Upper lobe of left lung (tissue), 6 donors: ENCODE data around the gene WFDC9. TPM values are rescaled to one million over a fixed set of nuclear protein-coding genes. Genes with fewer than 3 reads are reported as not detected.
"Not testable (repeated sequence)": the region's sequence is repeated elsewhere in the genome, so short reads cannot be mapped to it uniquely, and the experiment has no call there.

Experiments
- ATAC-seq, 2 donors: fragments of 200-7000 bp; cut with Tn5 transposase; one replicate each; pipeline ENCODE4 v1.9.1; 2022; ENCODE audit warnings: mild to moderate bottlenecking in 2 of 2, moderate library complexity in 2 of 2; ENCODE audit not compliant: low FRiP score in 2 of 2
- DNase-seq, 2 donors: peaks; one replicate each; pipeline ENCODE4 v3.0.0-alpha.2; 2019 to 2020
- H3K27ac ChIP-seq, 4 donors: fragments of 200-600 bp; sonication (generic); one replicate each; pipeline ENCODE4 v1.5.1; 2016 to 2019
- H3K27me3 ChIP-seq, 4 donors: fragments of 200-600 bp; sonication (generic); one replicate each; pipeline ENCODE4 v1.5.1; 2017 to 2019
- H3K36me3 ChIP-seq, 4 donors: fragments of 200-600 bp; sonication (generic); one replicate each; pipeline ENCODE4 v1.5.1; 2016 to 2019
- H3K4me1 ChIP-seq, 4 donors: fragments of 200-600 bp; sonication (generic); one replicate each; pipeline ENCODE4 v1.5.1; 2018 to 2019
- H3K4me3 ChIP-seq, 4 donors: fragments of 200-600 bp; sonication (generic); one replicate each; pipeline ENCODE4 v1.5.1; 2017 to 2019; ENCODE audit warnings: mild to moderate bottlenecking in 2 of 4, moderate library complexity in 1 of 4
- H3K9me3 ChIP-seq, 4 donors: fragments of 200-600 bp; sonication (generic); one replicate each; pipeline ENCODE4 v1.5.1; 2018 to 2019
- EP300 ChIP-seq, 4 donors: sonication (generic); formaldehyde crosslinking; IDR thresholded peaks; one replicate each; pipeline ENCODE4 v1.5.1; 2017; ENCODE audit warnings: antibody characterized with exemption in 4 of 4, control low read depth in 2 of 4
- POLR2A ChIP-seq, 4 donors: fragments of 450-650 bp; IDR thresholded peaks; one replicate each; pipeline ENCODE4 v1.5.1; 2016 to 2017; ENCODE audit warnings: antibody characterized with exemption in 4 of 4, mild to moderate bottlenecking in 2 of 4
- POLR2AphosphoS5 ChIP-seq, 2 donors: sonication (generic); formaldehyde crosslinking; IDR thresholded peaks; one replicate each; pipeline ENCODE4 v1.5.1; 2017; ENCODE audit warnings: antibody characterized with exemption in 2 of 2
- WGBS, 2 donors: methylation state at CpG; one replicate each; pipeline ENCODE4 v1.1.5; 2017 to 2018; 5-methylcytosine and 5-hydroxymethylcytosine counted together
- small RNA-seq, 4 donors: library from RNA; depleted of rRNA; stranded (forward); fragments of <200 nt; gene quantifications; one replicate each; pipeline ENCODE3, GENCODE V24; 2016
- total RNA-seq, 6 donors: library from RNA; depleted of rRNA in 4 of 6; stranded (reverse); fragments of >200 nt in 4 of 6; gene quantifications; one replicate each; pipeline versions ENCODE4 v1.1.0 to v1.2.1, GENCODE V29; 2016 to 2021
- TF ChIP-seq, protein P1 (sequence below), 6 experiments: fragments of 450-650 bp in 4 of 6; fragments of 200-600 bp in 2 of 6; sonication (generic) in 2 of 6; IDR thresholded peaks; one replicate each; pipeline ENCODE4 v1.5.1; 2016 to 2019; ENCODE audit warnings: antibody characterized with exemption in 6 of 6
- donor health status: DM: no; HTN: no; CAD: no; lungs with moderate emphysema.
- donor health status: DM: no; HTN: yes; CAD: no; lungs with severe emphysema.

The WFDC9 gene
- total RNA-seq, 6 donors from 2014 or later: not detected

GRCh38 chr20:45575931-45576330, 55.2 kb downstream of the WFDC9 start:
- Histone ChIP-seq H3K4me3 (no peak overlapping the region), H3K4me1 (peaks cover 0 to 4% (median 0%) of the 10 kb centered on the region in 4 donors), H3K9me3 (no peaks in the 10 kb centered on the region), H3K27me3 (no peaks in the 10 kb centered on the region), H3K36me3 (no peaks in the 10 kb centered on the region), H3K27ac (peak overlapping the region in 1 of 4 donors; percentile 60)
- DNase-seq (no peak), ATAC-seq (peak in 1 of 2 donors; percentile 74)
- TF ChIP-seq POLR2AphosphoS5 (IDR thresholded peaks at IDR 0.05) (no peak), EP300 (IDR thresholded peaks at IDR 0.05) (peak in 1 of 4 donors; percentile 18)
- TF ChIP-seq, protein P1, sequence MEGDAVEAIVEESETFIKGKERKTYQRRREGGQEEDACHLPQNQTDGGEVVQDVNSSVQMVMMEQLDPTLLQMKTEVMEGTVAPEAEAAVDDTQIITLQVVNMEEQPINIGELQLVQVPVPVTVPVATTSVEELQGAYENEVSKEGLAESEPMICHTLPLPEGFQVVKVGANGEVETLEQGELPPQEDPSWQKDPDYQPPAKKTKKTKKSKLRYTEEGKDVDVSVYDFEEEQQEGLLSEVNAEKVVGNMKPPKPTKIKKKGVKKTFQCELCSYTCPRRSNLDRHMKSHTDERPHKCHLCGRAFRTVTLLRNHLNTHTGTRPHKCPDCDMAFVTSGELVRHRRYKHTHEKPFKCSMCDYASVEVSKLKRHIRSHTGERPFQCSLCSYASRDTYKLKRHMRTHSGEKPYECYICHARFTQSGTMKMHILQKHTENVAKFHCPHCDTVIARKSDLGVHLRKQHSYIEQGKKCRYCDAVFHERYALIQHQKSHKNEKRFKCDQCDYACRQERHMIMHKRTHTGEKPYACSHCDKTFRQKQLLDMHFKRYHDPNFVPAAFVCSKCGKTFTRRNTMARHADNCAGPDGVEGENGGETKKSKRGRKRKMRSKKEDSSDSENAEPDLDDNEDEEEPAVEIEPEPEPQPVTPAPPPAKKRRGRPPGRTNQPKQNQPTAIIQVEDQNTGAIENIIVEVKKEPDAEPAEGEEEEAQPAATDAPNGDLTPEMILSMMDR (IDR thresholded peaks at IDR 0.05): no peak
- 66 to 72% methylated on average over 3 of the region's 3 CpGs for WGBS, 2 donors

- H3K4me1 ChIP-seq, ATAC-seq, H3K9me3 ChIP-seq, H3K4me3 ChIP-seq, H3K36me3 ChIP-seq, H3K27ac ChIP-seq, DNase-seq, H3K27me3 ChIP-seq: not testable (repeated sequence)
- WGBS, 2 donors: 88 to 100% methylated on average over 1 of the region's 1 CpG
Measured at GRCh38 chr20:45569650-45570049, 61.4 kb downstream of the WFDC9 start.

DNA sequence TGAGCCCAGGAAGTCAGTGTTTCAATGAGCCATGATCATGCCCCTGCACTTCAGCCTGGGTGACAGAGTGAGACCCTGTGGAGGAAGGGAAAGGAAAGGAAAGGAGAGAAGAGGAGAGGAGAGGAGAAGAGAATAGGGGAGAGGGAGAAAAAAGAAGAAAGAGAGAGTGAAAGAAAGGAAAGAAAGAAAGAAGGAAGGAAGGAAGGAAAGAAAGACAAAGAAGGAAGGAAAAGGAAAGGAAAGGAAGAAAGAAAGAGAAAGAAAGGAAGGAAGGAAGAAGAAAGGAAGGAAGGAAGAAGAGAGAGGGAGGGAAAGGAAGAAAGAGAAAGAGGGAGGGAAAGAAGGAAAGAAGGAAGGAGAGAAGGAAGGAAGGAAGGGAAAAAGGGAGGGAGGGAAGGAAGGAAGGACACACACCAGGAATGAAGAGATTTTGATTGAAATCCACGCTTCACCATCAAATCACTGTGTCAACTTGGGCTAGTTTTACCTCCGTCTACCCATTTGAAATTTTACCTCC, 66.3 kb downstream of the WFDC9 start:
- WGBS, 2 donors: 88 to 90% methylated on average over 2 of the region's 2 CpGs

More for the DNA sequence above, 66.3 kb downstream of the WFDC9 start:
- H3K27me3 ChIP-seq: no peaks in the 10 kb centered on the region
- ATAC-seq (no peak), DNase-seq (no peak)
- H3K27ac ChIP-seq: no peak overlapping the region
- no peaks in the 10 kb centered on the region for H3K36me3 ChIP-seq
- no peaks in the 10 kb centered on the region for H3K4me1 ChIP-seq
- no peaks in the 10 kb centered on the region for H3K9me3 ChIP-seq
- TF ChIP-seq POLR2AphosphoS5 (IDR thresholded peaks at IDR 0.05): no peak
- no peak for TF ChIP-seq POLR2A (IDR thresholded peaks at IDR 0.05)
- TF ChIP-seq, protein P1 (IDR thresholded peaks at IDR 0.05): no peak
- no peak overlapping the region for H3K4me3 ChIP-seq

Small RNA genes within 50 kb of the gene (small RNA-seq; reads per million reads assigned to genes)
- 0 reads per million in 4 donors for gene RNA5SP485

Other genes with a start within 250 kb of the WFDC9 start
- gene DBNDD2, start 223.0 kb downstream of the WFDC9 start, total RNA-seq: 10 to 100 TPM; 30.4 to 75.4 (median 52.8) TPM
- 10 to 100 TPM; 49.9 to 86.3 (median 63.0) TPM for gene PIGT, start 215.1 kb downstream of the WFDC9 start, total RNA-seq
- gene WFDC2, start 161.5 kb downstream of the WFDC9 start, total RNA-seq: 100 to 1,000 TPM in 5 of 6 donors, 10 to 100 TPM in 1; 91.7 to 163 (median 135) TPM
- gene SPINT3, start 115.7 kb downstream of the WFDC9 start, total RNA-seq: not detected
- 1 to 10 TPM in 2 of 6 donors, not detected in 4; 1.6 to 1.8 TPM for gene WFDC6, start 91.8 kb downstream of the WFDC9 start, total RNA-seq
- gene EPPIN, start 83.9 kb downstream of the WFDC9 start, total RNA-seq: 1 to 10 TPM in 1 of 6 donors, under 1 TPM in 2, not detected in 3; 0.15 to 3.7 (median 0.47) TPM
- not detected for gene WFDC8, start 52.0 kb downstream of the WFDC9 start, total RNA-seq
- gene WFDC10A, start 1.5 kb downstream of the WFDC9 start, total RNA-seq: not detected
- not detected for gene WFDC11, start 39.0 kb upstream of the WFDC9 start, total RNA-seq
- gene WFDC13, start 70.8 kb upstream of the WFDC9 start, total RNA-seq: not detected
- 1 to 10 TPM in 4 of 6 donors, not detected in 2; 1.1 to 9.4 (median 1.6) TPM for gene WFDC10B, start 73.7 kb upstream of the WFDC9 start, total RNA-seq
- not detected for gene SPINT4, start 91.1 kb upstream of the WFDC9 start, total RNA-seq
- gene WFDC3, start 160.6 kb upstream of the WFDC9 start, total RNA-seq: 1 to 10 TPM in 4 of 6 donors, under 1 TPM in 1, not detected in 1; 1.00 to 7.1 (median 2.4) TPM
- 10 to 100 TPM; 36.8 to 61.8 (median 46.5) TPM for gene DNTTIP1, start 160.7 kb upstream of the WFDC9 start, total RNA-seq
- gene UBE2C, start 181.4 kb upstream of the WFDC9 start, total RNA-seq: 10 to 100 TPM in 1 of 6 donors, 1 to 10 TPM in 3, not detected in 2; 1.1 to 12.5 (median 3.5) TPM
- gene TNNC2, start 196.0 kb upstream of the WFDC9 start, total RNA-seq: 1 to 10 TPM in 1 of 6 donors, under 1 TPM in 2, not detected in 3; 0.37 to 1.1 (median 0.80) TPM
- gene SNX21, start 202.5 kb upstream of the WFDC9 start, total RNA-seq: 100 to 1,000 TPM in 1 of 6 donors, 10 to 100 TPM in 5; 23.9 to 117 (median 52.9) TPM
- 10 to 100 TPM; 23.9 to 46.8 (median 31.5) TPM for gene ACOT8, start 226.1 kb upstream of the WFDC9 start, total RNA-seq
- gene ZSWIM3, start 226.3 kb upstream of the WFDC9 start, total RNA-seq: 1 to 10 TPM; 2.4 to 7.3 (median 3.9) TPM
- 1 to 10 TPM; 4.2 to 9.7 (median 8.6) TPM for gene ZSWIM1, start 249.9 kb upstream of the WFDC9 start, total RNA-seq